Measurements from ENCODE around the gene GCG. TPM values are rescaled to one million over a fixed set of nuclear protein-coding genes. Genes with fewer than 3 reads are reported as not detected.
A peak's percentile ranks its signal among the peaks of the same experiment; 100 is the strongest.

GCG gene
- total and polyA plus RNA-seq, 12 donors: 0.32 TPM; not detected in 11

DNA sequence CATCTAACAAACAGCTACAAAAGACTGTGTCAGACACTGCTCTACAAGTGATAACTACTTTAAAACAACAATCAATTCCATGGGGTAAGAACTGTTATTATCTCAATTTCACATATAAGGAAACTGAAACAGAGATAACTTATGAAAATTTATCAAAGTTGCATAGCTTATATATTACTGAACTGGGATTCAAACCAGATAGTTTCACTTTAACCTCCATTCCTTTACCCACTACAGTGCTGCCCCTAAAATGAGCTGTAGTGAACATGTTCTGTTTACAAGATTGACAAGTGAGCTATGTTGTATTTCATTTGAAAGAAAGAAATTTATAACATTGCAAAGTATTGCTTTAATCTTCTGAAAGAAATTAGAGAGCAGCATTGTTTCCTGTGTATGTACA is 14.1 kb upstream of the GCG start:
- TF ChIP-seq, protein P1, sequence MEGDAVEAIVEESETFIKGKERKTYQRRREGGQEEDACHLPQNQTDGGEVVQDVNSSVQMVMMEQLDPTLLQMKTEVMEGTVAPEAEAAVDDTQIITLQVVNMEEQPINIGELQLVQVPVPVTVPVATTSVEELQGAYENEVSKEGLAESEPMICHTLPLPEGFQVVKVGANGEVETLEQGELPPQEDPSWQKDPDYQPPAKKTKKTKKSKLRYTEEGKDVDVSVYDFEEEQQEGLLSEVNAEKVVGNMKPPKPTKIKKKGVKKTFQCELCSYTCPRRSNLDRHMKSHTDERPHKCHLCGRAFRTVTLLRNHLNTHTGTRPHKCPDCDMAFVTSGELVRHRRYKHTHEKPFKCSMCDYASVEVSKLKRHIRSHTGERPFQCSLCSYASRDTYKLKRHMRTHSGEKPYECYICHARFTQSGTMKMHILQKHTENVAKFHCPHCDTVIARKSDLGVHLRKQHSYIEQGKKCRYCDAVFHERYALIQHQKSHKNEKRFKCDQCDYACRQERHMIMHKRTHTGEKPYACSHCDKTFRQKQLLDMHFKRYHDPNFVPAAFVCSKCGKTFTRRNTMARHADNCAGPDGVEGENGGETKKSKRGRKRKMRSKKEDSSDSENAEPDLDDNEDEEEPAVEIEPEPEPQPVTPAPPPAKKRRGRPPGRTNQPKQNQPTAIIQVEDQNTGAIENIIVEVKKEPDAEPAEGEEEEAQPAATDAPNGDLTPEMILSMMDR (IDR thresholded peaks at IDR 0.05): no peak
- Histone ChIP-seq H3K36me3 (peaks cover 0 to 8% (median 0%) of the 10 kb centered on the region in 9 donors), H3K9me3 (no peaks in the 10 kb centered on the region), H3K27me3 (no peaks in the 10 kb centered on the region), H3K27ac (no peak overlapping the region), H3K4me1 (no peaks in the 10 kb centered on the region), H3K4me3 (no peak overlapping the region)
- intact Hi-C loops (cut with DNase I): no loop called here
- DNase-seq (no peak), ATAC-seq (no peak)

- intact Hi-C loops (cut with DNase I): no loop called here
- ATAC-seq (no peak), DNase-seq (no peak)
- no peaks in the 10 kb centered on the region for H3K27me3 ChIP-seq
- TF ChIP-seq, protein P1 (IDR thresholded peaks at IDR 0.05): no peak
- no peak overlapping the region for H3K27ac ChIP-seq
- H3K36me3 ChIP-seq: peaks cover 0 to 8% (median 0%) of the 10 kb centered on the region in 9 donors
- WGBS, 2 donors: 74 to 77% methylated on average over 2 of the region's 2 CpGs
- no peaks in the 10 kb centered on the region for H3K4me1 ChIP-seq
- no peaks in the 10 kb centered on the region for H3K9me3 ChIP-seq
- H3K4me3 ChIP-seq: no peak overlapping the region
Measured at GRCh38 chr2:162164802-162165201, 12.8 kb upstream of the GCG start.

DNA sequence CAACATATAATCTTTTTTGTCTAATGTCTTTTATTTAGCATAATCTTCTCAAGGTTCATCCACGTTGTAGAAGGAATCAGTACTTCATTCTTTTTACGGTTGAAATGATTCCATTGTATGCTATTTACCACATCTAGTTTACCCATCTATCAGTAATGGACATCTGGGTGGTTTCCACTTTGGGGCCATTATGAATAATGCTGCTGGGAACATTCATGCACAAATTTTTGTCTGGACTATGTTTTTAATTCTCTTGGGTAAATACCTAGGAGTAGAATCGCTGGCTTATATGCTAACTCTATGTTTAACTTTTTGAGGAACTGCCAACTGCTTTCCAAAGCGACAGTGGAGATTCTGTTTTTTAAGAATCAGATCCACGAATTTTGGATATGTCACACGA is 7.4 kb upstream of the GCG start:
- intact Hi-C loops (cut with DNase I): loop anchor here in 3 of 10 donors (5.0 to 10.0 kb wide), 3 partner anchors 135 to 145 kb away; no protein-coding TSS in a partner anchor
- TF ChIP-seq, protein P1 (IDR thresholded peaks at IDR 0.05): no peak
- DNase-seq (no peak), ATAC-seq (no peak)
- Histone ChIP-seq H3K4me1 (no peaks in the 10 kb centered on the region), H3K27ac (no peak overlapping the region), H3K27me3 (no peaks in the 10 kb centered on the region), H3K36me3 (no peaks in the 10 kb centered on the region), H3K4me3 (no peak overlapping the region), H3K9me3 (no peaks in the 10 kb centered on the region)
- whole genome bisulfite sequencing, 2 donors: 88 to 89% methylated on average over 6 of the region's 6 CpGs

DNA sequence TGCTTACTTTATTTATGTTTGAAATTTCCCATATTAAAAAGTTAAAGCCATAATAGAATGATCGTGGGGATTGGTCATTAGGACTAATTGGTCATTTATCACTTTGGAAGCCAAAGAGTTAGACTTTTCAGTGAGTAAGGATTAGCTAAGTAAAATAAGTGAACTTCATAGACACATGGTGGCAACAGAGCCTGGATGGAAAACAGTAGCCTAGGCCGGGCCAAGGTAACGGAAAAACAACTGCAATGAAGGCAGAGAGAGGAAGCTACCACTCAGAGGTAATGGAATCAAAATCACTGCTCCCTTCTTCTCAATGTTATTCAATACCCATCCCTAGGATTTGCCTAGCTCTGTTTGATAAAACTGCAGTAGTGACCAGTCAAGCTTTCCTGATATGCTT is 4.1 kb upstream of the GCG start:
- intact Hi-C loops (cut with DNase I): loop anchor here in 3 of 10 donors (5.0 to 10.0 kb wide), 3 partner anchors 139 to 149 kb away; no protein-coding TSS in a partner anchor
- WGBS, 2 donors: 70 to 79% methylated on average over 3 of the region's 3 CpGs
- peak in 2 of 8 donors; percentile 51 to 52 for ATAC-seq

More for the DNA sequence above, 4.1 kb upstream of the GCG start:
- Histone ChIP-seq H3K9me3 (no peaks in the 10 kb centered on the region), H3K27ac (no peak overlapping the region), H3K4me1 (no peaks in the 10 kb centered on the region), H3K36me3 (no peaks in the 10 kb centered on the region), H3K4me3 (no peak overlapping the region), H3K27me3 (no peaks in the 10 kb centered on the region)
- TF ChIP-seq, protein P1 (IDR thresholded peaks at IDR 0.05): no peak
- no peak for DNase-seq
